ENCODE data around the gene MYO15B.

Gene MYO15B

DNA sequence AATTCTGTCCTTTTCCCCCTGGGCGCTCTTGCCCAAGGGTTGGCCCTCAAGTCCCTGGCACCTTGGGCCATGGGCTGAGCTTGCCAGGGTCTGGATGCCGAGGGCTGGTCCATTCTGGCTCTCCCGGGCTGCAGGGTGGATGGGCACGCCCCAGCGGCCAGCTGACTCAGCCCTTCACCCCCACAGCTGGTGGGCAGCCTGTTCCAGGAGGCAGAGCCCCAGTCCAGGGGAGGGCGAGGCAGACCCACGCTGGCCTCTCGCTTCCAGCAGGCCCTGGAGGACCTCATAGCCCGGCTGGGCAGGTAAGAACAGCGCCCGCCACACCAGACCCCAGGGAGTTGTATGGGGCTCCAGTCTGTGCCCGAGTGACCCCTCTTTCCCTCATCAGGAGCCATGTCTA, 15.0 kb downstream of the MYO15B start:
- no peak for DNase-seq (ENCODE audit: low read depth in 1 of 2, low spot score in 1 of 2)

DNA sequence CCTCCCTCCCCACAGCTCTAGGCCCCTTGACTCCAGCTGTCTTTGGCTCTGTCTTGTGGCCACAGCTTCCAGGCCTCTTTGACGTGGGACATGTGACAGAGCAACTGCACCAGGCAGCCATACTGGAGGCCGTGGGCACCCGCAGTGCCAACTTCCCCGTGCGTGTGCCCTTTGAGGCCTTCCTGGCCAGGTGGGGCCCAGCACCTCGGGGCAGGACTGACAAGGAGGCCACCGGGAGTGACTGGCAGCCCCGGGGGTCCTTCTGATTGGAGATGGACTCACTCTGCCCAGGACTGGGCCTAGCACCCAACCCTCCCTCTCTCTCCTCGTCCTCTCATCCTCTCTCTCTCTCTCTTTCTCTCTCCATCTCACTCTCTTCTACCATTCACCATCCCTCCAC, 15.5 kb downstream of the MYO15B start:
- DNase-seq (ENCODE audit: low read depth in 1 of 2, low spot score in 1 of 2), result no peak

DNA sequence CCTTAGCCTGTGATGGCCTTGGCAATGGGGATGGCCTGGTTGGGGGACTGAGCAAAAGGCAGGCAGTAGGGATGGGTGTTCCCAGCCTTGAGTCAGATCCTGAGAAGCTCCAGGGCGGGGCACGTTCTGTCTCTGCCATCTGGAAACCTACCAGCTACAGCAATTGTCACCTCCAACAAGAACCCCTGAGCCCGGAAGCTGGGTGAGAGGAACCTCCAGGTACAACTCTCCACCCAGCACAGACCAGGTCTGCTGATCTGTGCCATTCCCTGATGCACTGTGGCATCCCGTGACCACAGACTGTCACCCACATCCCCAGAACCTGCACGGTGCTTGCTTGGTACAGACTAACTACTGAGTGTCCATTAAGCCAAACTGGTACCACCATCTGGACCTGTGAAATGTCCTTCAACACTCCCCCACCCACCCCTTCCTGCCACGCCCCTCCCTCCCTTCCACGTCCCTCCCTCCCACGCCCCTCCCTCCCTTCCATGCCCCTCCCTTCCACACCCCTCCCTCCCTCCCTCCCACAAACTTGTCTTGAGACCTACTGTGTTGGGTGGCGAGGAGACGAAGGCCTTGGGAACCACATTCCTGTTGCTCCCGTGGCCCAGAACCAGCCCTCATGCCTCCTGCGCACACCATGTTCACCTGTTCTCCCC, 16.6 kb downstream of the MYO15B start:
- DNase-seq (ENCODE audit: low read depth in 1 of 2, low spot score in 1 of 2), result no peak

DNA sequence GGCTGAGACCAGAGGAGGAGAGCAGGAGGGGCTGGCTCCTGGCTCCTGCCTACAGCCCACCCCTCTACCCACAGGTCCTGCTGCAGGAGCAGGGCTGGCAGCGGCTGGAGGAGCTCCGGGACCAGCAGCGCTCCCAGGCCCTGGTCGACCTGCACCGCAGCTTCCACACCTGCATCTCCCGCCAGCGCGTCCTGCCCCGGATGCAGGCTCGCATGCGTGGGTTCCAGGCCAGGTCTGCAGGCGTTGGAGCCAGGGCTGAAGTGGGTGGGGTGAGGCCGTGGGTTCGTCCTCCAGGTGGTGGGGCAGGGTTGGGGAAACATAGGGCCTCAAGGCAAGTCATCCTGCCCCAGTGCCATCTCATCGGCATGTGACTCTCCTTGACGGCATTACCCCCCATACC, 18.2 kb downstream of the MYO15B start:
- DNase-seq (ENCODE audit: low read depth in 1 of 2, low spot score in 1 of 2), result no peak

DNA sequence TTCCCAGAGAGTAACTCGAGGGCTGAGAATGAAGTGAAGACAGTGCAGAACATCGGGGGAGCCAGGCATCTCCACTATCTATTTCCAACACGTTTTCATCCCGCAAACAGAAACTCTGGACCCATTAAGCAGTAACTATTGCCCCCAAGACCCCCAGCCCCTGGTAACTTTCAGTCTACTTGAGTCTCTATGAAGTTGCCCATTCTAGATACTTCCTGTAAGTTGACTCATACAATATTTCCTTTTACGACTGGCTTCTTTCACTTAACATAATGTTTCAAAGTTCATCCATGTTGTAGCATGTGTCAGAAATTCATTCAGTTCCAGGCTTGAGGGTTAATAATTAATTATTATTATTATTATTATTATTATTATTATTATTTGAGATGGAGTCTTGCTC, 19.5 kb downstream of the MYO15B start:
- DNase-seq (ENCODE audit: low read depth in 1 of 2, low spot score in 1 of 2), result no peak

DNA sequence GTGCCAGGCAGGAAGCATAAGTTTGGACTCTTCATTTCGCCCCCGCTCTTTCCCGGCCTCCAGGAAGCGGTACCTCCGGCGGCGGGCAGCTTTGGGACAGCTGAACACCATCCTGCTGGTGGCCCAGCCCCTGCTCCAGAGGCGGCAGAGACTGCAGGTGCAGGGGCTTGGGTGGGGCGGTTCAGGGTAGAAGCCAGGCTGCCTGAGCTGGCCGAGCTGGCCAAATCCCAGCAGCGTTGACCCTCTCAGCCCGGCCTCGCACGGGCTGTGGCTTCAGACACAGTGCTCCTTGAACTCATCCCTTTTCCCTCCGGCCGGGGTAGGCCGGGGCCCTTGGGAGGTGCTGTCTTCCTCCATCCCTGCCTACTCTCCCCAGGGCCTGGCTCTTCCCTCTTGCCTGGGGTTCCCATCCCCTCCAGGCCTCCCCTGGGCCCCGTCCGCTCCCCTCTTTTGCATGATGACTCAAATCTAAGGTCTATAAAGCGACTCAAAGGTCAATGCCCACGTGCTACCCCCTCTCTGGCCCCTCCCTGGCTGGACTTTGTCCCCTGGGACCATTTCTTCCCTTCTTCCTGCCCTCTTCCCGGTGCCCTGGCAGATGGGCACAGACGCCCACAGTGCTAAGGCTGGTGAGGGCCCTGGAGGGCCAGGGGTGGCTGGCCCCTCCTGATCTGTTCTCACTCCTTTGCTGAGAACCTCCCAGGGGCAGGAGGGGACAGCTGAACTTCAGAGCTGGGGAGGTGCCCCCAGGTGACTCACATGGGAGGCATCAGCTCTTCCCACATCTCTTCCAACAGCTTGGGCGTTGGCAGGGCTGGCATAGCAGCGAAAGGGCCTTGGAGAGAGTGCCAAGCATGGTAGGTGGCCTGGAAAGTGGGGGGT, 22.7 kb downstream of the MYO15B start:
- DNase-seq (ENCODE audit: low read depth in 1 of 2, low spot score in 1 of 2), result no peak

DNA sequence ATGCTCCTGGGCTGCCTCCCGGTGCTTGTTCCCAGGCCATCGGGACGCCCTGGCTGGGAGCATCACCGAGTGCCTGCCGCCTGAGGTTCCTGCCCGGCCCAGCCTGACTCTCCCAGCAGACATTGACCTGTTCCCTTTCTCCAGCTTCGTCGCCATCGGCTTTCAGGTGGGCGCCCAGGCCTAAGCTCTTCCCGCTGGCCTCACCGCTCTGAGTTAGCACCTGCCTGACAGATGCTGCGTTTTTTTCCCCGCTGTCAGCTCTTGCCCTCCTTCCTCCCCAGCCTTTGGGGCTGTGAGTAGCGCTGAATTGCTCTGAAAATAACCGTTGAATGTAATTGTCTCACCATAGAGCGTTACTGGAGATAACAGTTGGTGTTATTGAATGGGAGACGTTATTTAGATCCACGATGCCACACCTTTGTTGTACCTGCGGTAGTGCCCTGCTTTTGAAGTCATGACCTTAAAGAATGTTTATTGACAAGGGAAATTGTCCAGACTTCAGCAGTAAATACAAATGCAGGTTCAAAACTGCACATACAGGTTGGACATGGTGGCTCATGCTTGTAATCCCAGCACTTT, 24.3 kb downstream of the MYO15B start:
- no peak for DNase-seq (ENCODE audit: low read depth in 1 of 2, low spot score in 1 of 2)

DNA sequence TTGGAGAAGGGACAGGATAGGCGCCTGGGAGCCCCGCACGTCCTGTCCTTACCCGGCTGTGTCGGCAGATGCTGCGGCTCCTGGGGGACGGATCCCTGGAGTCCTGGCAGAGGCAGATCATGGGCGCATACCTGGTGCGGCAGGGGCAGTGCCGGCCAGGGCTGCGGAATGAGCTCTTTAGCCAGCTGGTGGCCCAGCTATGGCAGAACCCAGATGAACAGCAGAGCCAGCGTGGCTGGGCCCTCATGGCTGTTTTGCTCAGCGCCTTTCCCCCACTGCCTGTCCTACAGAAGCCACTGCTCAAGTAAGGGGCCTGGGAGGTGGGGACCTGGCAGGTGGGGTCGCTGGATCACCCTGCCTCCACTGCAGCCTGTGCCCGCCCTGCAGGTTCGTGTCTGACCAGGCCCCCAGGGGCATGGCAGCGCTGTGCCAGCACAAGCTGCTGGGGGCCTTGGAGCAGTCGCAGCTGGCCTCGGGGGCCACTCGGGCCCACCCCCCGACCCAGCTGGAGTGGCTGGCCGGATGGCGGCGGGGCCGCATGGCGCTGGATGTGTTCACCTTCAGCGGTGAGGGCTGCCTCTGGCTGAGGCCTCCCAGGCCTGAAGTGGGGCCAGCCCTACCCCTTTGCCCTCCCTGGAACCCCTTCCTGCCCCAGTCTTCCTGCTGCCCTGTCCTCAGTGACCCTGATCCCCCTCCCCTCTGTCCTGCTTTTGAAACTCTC, 25.5 kb downstream of the MYO15B start:
- DNase-seq (ENCODE audit: low read depth in 1 of 2, low spot score in 1 of 2), result no peak

DNA sequence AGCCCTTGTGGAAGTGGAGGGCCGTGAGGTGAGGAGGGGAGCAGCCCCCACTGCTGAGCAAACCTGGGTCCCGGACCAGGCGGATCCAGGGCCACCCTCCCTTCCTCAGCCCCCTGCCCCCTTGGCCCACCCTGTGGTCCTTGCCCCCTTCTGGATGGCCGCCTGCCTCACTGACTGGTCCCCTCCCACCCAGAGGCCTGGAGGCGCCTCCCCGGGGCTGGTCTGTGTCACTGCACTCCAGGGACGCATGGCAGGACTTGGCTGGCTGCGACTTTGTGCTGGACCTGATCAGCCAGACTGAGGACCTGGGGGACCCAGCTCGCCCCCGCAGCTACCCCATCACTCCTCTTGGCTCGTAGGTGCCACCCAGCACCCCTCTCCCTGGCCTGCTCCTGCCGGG, 26.4 kb downstream of the MYO15B start:
- DNase-seq (ENCODE audit: low read depth in 1 of 2, low spot score in 1 of 2), result no peak

DNA sequence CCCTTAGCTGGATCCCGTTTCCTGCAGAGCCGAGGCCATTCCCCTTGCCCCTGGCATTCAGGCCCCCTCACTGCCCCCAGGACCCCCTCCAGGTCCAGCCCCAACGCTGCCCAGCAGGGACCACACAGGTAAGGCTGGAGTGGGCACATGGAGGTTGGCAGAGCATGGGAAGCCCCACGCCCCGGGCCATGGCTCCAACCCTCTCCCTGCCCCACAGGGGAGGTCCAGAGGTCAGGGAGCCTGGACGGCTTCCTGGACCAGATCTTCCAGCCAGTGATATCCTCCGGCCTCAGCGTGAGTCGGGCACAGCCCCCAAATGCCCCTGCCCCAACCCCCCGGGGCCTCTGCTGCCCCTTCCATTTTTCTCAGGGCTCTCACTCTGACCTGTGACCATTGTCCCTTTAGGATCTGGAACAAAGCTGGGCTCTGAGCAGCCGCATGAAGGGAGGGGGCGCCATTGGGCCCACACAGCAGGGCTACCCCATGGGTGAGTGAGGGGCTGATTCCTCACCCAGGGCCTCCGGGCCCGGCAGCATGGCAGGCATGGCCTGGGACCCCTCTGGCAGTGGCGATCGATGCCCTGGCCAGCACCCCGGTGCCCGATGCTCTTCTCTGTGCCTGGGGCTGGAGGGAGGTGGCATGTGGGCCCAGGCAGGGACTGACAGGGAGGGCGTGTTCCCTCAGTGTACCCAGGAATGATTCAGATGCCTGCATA, 27.1 kb downstream of the MYO15B start:
- DNase-seq (ENCODE audit: low read depth in 1 of 2, low spot score in 1 of 2), result no peak

DNA sequence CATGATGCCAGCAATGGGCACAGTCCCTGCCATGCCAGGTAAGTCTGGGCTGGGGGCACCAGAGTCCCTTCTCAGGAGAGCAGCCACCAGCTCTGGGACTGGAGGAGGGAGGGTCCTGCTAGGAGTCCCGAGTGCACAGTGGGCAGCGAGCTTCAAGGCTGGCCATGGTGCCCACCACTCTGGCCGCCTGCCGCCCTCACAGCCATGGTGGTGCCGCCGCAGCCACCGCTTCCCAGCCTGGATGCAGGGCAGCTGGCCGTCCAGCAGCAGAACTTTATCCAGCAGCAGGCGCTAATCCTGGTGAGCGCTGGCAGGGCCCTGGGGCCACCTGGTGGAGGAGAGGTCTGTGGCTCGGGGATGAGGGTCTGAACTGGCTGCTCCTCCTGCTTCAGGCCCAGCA, 27.7 kb downstream of the MYO15B start:
- no peak for DNase-seq (ENCODE audit: low read depth in 1 of 2, low spot score in 1 of 2)

DNA sequence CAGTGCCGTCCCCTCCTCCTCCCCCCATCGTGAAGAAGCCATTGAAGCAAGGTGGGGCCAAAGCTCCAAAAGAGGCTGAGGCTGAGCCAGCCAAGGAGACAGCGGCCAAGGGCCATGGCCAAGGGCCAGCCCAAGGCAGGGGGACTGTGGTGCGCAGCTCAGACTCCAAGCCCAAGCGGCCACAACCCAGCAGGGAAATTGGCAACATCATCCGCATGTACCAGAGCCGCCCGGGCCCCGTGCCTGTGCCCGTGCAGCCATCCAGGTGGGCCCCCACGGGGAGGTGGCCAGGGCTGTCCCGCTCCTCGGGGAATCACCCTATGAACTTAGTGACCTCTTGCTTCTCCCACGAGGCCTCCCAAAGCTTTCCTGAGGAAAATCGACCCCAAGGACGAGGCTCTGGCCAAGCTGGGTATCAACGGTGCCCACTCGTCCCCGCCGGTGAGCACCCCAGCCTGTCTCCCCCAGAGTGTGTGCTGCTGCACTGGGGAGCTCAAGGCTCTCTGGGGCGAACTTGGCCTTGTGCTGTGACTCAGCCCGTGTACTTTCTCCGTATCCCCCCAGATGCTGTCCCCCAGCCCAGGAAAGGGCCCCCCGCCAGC, 29.0 kb downstream of the MYO15B start:
- no peak for DNase-seq (ENCODE audit: low read depth in 1 of 2, low spot score in 1 of 2)

DNA sequence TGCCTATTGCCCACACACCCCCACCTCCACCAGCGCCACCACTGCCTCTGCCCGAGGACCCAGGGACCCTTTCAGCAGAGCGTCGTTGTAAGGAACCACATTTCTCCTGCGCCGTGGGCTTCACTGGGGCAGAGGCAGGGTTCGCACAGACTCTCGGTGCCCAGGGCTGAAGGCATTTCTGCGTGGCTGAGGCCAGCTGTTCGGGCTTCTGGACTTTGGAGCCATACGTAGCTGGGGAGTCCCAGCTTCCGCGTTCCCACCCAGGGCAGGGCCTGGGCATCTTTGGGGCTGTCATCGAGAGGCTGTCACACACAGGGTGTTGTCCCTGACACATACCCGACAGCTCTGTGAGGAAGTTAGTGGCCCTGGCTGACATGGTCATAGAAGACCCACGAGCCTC, 29.6 kb downstream of the MYO15B start:
- no peak for DNase-seq (ENCODE audit: low read depth in 1 of 2, low spot score in 1 of 2)

DNA sequence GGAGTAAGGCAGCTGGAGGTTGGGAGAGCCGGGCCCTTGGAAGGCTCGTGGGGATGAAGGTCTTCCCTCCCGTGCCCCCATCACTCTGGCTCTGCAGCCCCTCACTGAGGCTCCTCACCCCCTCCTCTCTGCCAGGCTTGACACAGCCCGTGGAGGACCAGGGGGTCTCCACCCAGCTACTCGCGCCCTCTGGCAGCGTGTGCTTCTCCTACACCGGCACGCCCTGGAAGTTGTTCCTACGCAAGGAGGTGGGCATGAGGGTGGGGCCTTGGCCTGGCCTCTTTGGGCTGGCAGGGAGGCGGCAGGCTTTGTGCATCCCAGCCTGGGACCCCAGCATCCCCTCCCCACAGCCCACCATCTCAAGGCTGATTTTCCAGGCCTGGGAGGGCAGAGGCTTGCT, 30.1 kb downstream of the MYO15B start:
- DNase-seq (ENCODE audit: low read depth in 1 of 2, low spot score in 1 of 2), result no peak

DNA sequence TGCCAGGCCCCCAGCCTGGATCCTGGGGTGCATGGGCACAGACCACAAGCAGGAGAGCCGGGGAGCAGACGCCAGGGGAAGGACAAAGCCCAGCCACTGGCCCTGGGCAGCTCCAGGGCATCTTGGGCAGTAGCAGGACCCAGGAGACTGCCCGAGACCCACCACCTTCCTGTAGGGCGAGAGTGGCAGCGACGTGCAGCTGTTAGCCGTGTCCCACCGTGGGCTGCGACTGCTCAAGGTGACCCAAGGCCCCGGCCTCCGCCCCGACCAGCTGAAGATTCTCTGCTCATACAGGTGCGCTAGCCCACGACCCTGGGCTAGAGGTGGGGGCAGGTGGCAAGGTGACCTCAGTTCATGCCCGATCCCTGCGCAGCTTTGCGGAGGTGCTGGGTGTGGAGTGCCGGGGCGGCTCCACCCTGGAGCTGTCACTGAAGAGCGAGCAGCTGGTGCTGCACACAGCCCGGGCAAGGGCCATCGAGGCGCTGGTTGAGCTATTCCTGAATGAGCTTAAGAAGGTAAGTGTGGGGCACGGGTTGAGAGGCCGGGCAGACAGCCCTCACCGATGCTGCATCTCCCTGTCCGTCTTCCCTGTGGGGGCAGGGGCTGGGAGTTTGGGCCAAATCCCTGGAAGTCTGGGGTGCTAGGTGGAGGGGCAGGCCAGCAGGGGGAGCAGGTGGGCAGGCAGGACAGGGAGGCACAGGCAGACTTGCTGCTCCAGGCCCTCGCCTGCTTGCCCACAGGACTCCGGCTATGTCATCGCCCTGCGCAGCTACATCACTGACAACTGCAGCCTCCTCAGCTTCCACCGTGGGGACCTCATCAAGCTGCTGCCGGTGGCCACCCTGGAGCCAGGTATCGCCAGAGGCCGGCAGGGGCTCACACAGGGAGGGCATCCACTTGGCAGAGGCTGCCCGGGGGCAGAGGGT, 32.2 kb downstream of the MYO15B start:
- DNase-seq (ENCODE audit: low read depth in 1 of 2, low spot score in 1 of 2), result no peak

DNA sequence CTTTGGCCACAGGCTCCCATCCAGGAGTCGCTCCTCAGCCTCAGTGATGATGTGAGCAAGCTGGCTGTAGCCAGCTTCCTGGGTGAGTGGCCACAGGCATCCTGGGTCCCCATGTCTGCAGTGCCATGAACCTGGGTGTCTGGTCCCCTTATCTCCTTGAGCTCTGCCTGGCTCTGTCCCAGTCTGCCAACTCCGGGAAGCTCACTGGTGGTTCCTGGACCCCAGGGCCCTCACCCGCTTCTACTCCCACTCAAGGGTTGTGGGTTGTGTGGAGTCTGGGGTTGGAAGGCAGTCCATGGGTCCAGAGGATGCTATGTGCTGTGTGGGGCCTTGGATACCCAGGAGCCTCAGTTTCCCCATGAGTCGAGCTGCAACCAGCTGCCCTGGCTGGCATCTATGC, 33.9 kb downstream of the MYO15B start:
- DNase-seq (ENCODE audit: low read depth in 1 of 2, low spot score in 1 of 2), result no peak

DNA sequence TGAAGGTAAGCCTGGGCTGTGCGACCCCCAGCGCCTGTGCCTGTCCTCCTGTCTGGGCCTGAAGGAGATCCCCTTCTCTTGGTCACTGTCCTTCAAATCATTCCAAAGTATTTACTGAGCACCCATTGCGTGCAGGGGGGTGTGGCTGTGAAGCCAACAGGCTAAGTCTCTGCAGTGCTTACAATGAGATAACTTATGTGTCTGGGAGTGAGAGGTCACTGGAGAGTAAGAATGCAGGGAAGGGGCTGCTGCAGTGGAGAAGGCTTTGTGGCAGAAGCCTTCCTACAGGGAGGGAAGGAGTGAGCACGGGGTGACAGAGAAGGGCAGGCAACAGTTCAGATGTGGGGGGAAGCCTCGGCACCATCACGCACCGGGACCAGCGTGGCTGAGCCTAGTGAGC, 34.5 kb downstream of the MYO15B start:
- no peak for DNase-seq (ENCODE audit: low read depth in 1 of 2, low spot score in 1 of 2)

DNA sequence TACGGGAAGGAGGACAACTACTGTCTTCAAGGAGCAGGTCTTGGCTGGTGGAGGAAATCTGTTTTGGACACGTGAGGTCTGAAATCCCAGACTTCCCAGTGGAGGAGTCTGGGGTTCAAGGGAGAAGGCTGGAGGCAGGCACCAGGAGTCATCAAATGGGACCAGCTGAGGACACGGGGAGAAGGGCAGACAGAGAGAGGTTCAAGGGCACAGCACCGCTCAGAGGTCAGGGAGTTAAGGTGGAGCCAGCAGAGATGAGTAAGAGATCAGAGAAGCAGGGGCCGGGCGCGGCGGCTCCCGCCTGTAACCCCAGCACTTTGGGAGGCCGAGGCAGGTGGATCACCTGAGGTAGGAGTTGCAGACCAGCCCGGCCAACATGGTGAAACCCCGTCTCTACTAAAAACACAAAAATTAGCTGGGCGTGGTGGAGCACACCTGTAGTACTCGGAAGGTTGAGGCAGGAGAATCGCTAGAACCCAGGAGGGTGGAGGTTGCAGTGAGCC, 35.2 kb downstream of the MYO15B start:
- DNase-seq (ENCODE audit: low read depth in 1 of 2, low spot score in 1 of 2), result no peak

DNA sequence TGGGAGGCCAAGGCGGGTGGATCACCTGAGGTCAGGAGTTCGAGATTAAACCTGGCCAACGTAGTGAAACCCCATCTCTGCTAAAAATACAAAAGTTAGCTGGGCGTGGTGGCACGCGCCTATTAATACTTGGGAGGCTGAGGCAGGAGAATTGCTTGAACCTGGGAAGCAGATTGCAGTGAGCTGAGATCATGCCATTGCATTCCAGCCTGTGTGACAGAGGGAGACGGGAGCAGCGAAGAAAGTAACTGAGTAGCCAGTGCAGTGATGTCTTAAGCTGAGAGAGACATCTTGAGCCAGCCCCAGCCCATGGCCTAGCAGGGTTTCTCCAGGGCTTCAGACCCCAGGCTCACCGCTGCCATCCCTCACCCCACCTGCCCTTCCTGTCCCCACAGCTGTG, 35.8 kb downstream of the MYO15B start:
- DNase-seq (ENCODE audit: low read depth in 1 of 2, low spot score in 1 of 2), result no peak

Data from stimulated activated CD4-positive, alpha-beta T cell treated with anti-CD3 and anti-CD28 coated beads, Interleukin-15, amount 100 ng/mL, for 1 hour (primary cell).